ENCODE data around the gene UTP11.
"Not testable (repeated sequence)": the region's sequence is repeated elsewhere in the genome, so short reads cannot be mapped to it uniquely, and the experiment has no call there.

The UTP11 gene

GRCh38 chr1:38026592-38027200 lies 14.2 kb downstream of the UTP11 start:
- peak; percentile 48 for FAIRE-seq
- DNase-seq (ENCODE audit: insufficient read length, low spot score), result no peak

DNA sequence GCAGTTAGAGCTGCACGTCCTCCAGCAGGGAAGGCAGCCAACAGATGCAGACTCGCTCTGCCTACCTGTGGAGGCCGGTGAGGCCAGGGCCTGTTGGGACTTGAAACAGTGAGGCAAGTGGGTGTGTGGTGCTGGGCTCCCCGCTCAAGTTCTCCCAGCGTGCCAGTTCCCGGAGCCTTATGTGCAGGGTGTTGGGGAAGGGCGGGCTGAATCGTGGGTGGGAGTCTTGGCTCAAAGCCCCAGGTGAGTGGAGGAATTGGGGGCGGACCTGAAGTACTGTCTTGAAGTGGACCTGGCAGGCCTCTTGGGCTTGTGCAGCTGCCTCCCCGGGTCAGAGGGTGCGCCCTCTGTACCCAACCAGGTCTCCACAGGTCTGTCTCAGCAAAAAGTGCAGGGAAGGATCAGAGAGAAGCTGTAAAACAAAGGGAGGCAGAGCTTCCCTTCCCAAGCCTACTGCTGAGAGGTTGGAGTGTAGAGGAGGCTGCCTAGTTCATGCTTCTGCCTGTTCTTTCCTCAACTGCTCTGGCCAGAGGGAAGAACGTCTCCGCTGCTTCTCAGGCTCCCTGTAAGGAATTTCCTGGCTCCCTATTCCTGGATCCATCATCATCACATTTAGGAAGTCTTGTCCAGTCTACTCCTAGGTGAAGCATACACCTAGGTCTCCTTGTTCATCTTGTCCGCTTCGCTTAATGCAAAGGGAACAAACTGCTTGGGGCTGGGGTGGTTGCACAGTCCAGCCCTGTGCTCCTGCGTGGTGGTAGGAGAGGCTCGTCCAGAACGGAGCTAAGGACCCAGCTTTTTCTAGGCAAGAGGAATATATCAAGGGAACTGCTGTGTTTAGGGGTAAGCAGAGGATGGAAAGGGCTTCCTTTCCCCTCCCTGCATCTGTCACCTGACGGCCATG lies 14.9 kb downstream of the UTP11 start:
- FAIRE-seq (no peak), DNase-seq (ENCODE audit: insufficient read length, low spot score) (no peak)

GRCh38 chr1:38028105-38028591 lies 15.6 kb downstream of the UTP11 start:
- FAIRE-seq, result peak; percentile 97
- DNase-seq (ENCODE audit: insufficient read length, low spot score), result peak; percentile 68

DNA sequence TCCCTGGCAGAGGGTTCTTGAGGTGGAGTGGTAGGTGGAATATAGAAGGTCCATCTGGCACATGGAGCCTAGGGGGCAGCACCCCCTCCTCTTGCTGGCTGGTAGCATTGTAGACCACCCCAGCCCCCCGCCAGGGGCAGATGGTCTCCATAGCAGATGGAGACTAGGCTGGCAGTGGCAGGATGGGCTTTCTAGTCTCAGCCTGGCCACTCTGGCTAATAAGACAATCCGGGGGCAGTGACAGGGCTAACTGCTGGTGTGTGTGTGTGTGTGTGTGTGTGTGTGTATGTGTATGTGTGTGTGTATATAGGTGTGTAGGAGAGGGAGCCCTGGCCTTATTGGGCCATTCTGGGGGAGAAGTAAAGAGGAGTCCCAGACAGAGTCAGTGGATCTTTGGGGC lies 16.1 kb downstream of the UTP11 start:
- DNase-seq (ENCODE audit: insufficient read length, low spot score) (no peak), FAIRE-seq (peak; percentile 44)

DNA sequence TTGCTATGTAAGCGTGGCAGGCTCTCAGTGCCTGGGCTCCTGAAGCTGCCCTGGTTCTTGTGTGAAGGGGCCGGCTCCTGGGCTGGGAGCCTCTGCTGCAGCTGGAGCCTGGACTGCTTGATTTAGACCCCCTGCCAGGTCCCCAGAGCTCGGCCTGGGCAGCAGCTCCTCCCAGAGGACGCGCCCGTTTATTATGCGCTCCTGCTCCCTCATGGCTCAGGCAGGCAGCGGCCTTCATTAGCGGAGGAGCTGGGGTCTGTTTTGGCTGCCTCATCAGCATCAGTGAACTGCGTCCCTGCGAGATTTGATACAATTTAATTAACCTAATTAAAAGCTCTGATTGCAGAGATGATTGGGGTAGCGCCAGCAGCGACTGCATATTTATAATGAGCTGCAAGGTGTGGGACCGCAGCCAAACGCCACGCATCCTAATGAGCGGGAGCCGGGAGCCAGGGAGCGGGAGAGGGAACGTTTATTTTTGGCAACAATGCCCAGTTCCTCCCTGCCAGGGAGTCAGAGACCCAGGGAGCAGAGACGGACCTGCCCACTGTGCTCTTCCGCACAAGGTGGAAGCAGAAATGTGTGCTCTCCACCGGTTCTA lies 16.6 kb downstream of the UTP11 start:
- FAIRE-seq (no peak), DNase-seq (ENCODE audit: insufficient read length, low spot score) (no peak)

DNA sequence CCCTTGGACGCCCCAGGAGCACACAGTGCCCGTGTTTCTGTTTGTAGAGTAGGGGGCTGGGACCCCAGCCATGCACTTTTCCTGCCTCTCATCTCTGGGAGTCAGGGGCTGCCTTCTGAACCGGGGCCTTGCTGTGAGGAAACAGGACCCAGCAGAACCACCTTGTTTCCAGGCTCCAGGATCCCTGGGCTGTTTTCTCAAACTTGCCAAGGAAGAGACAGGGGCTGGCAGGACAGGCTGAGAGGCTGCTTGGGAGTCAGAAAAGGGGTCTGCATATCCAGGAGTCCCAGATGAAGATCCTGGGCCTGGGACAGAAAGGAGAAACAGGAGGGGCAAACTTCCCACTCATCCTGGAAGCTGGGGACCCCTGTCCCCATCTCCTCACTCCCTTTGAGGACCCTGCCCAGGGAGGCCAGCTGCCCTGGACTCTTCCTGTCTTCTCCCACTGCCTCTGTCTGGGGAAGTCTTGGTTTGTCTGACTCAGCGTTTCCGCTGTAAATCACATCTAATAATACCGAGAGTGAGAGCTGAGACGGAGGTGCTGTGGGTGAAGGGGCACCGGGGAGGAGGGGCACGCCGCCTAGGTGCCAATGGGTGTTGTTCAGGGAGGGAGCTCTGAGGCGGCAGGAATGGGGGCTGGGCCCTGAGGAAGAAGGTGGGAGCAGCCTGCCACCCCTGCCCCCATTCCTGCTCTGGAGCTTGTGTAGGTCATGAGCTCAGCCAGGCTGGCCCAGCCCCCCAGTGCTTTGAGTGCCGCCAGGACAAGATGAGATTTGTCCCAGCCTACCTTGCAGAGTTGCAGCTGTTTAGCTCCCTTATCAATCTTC lies 17.4 kb downstream of the UTP11 start:
- FAIRE-seq, result peak; percentile 99
- DNase-seq (ENCODE audit: insufficient read length, low spot score), result peak; percentile 64

DNA sequence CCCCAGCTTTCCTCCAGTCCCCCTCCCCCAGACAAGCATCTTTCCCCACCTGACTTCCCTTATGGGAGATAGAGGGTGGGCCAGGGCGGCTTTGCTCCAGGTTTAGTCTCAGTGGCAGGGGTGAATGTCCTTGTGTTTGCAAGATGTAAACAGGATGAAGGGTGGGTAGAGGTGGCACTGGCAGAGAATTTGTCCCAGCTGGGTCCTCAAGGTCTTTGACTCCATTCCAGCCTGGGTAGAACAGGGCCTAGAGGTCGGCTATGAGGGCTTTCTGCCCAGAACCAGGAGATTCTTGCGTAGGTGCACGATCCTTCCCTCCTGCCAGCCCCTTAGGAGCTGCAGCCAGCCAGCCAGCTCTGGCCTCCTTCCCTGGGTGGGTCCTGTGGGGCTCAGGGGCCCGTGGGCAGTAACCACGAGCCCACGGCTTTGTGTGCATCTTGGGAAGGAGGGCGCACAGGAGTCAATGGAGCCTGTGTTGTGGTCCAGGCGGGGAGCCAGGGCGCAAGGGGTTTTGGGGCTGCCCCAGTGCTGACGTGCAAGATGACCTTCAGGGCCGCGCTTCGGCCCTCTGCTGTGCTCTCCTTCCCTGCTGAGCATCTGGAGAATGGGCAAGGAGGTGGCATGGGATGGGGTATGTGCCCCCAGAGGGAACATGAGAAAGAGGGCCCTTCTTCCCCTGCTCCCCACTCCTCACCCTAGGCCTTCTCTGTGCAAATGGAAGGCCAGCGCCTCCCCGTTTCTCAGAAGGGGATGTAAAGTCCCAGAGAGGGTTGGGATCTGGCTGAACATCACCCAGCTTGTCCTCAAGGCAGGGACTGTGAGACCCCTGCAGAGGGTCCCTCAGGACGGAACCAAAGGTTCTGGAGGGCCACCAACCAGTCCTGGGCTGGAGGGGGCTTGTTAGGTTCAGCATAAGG lies 18.3 kb downstream of the UTP11 start:
- peak; percentile 40 for FAIRE-seq
- DNase-seq (ENCODE audit: insufficient read length, low spot score), result no peak

GRCh38 chr1:38031513-38031866 lies 19.0 kb downstream of the UTP11 start:
- FAIRE-seq, result no peak
- DNase-seq (ENCODE audit: insufficient read length, low spot score), result no peak

DNA sequence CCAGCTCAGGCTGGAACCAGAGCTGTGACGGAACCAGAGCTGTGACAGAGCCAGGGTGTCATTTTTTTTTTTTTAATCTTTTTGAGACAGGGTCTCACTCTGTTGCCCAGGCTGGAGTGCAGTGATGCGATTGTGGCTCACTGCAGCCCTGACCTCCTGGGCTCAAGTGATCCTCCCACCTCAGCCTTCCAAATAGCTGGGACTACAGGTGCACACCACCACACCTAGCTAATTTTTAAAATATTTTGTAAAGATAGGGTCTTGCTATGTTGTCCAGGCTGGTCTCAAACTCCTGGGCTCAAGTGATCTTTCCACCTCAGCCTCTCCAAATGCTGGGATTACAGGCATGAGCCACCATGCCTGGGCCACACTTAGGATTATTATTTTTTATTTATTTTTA lies 20.5 kb downstream of the UTP11 start:
- FAIRE-seq; DNase-seq (ENCODE audit: insufficient read length, low spot score): not testable (repeated sequence)

DNA sequence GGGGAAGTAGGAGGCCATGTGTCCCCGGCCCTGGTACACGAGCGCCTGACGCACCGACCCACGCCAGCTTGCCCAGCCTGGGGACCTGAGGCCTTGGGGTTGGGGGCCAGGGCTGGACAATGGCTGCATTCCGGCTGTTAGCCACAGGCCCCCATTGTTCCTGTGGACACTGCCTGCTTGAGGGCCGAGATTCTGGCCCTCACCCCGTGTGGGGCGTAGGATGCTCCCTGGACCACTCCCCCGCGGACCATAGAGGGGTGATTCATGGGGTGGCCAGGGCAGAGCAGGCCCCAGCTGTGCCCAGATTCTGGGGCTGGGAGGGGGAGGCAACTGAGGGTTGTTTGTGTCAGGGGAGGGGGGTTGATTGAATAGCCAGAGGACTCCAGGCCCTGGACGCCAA lies 22.3 kb downstream of the UTP11 start:
- DNase-seq (ENCODE audit: insufficient read length, low spot score) (no peak), FAIRE-seq (no peak)

DNA sequence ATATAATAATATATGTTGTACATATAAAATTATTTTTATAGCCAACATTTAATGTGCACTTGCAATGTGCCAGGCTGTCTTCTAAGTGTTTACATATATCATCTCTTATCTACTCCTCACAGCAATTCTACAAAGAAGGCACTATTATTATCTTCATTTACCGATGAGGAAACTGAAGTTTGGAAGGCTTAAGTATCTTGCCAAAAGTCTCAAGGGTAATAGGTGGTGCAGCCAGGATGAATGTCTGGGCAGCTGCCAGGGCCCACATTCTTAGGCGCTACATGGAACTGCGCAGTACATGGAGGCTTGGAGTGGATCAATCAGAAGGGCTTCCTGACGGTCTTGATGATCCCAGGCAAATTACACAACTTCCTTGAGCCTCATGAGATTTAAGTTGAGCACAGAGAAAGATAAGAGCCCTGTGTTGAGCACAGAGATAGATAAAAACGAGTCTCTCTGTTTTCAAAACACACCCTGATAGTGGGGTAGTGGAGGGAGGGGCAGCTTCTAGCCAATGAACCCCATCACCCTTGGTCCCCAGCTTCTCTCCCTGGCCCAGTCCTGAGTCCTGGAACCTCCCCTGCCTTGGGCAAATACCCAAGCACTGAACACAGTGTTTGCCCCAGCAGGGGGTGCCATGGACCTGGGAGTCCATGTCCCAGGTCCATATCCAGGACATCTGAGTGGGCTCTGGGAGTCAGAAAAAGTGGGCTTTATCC lies 24.8 kb downstream of the UTP11 start:
- FAIRE-seq, result no peak
- no peak for DNase-seq (ENCODE audit: insufficient read length, low spot score)

GRCh38 chr1:38038861-38039260 lies 26.3 kb downstream of the UTP11 start:
- DNase-seq (ENCODE audit: insufficient read length, low spot score) (no peak), FAIRE-seq (no peak)

- no peak for FAIRE-seq
- DNase-seq (ENCODE audit: insufficient read length, low spot score), result no peak
Observed at GRCh38 chr1:38039331-38040088, 27.0 kb downstream of the UTP11 start.

DNA sequence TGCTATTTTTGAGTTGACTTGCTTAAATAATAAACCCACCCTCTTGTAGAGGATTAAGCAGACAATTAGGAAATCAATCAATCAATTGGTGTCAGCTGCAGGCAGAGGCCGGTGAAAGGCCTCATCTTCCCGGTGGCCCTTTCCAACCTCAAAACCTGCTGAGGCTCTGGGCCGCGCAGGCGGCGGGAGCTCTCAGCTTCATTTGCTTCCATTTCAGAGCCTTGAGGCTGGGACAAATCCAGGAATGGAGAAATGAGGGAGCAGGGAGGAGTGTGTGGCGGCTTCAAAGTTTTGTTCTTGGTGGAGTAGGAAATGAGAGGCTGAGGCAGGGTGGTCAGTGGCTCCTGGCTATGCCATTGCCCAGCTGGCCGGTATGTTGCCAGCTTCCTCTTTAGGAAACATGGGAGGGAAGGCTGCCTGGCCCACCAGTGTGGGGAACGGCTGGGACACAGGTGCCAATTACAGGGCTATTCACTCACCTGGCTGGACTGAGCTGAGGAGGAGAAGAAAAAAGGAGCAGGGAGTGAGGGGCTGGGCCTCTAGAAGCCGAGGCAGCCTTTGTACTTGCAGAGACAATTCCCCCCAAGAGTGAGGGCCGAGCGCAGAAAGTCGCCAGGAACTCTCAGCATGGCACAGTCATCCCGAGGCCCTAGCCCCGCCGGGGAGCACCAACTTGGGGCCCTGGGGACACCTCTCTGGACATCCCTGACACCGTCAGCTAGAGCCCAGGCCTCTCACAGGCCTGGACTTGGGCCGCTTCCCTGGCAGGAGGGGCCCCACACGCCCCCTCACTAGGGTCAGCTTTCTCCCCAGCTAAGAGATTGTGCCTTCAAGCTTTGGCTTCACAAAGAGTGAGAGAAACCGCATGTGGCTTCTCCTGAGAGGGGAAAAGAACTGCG lies 29.7 kb downstream of the UTP11 start:
- FAIRE-seq (no peak), DNase-seq (ENCODE audit: insufficient read length, low spot score) (no peak)

DNA sequence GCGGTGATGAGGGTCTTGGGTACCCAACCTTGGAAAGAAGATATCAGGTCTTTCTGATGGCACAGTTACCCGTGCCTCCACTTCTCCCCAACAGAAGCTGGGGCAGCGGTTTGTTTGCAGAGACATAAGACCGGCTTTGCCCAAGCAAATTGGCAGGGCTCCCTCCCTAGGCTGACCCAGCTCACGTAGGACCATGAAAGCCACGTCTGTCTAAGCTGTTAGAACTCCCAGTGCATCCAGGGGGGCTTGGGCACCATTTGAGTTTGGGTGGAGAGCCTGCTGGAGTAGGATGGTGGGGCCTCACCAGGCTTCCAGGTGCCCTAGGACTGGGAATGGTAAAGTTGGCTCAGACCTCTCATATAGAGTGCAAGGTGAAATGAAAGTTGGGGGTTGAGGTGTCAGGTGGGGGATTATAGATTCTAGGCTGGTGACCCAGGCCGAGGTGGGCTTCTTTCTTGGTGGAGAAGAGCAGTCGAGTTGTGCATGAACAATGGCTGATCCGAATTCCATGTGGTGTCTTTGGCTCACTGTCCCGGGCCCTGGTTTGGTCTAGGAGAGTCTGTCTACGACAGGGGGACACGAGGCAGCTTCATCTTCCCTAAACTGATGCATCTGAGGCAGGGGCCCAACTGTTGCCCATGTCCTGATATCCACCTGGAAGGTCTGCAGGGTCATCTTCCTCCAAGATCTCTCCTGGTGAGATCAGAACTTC lies 30.7 kb downstream of the UTP11 start:
- no peak for DNase-seq (ENCODE audit: insufficient read length, low spot score)
- no peak for FAIRE-seq

GRCh38 chr1:38044221-38045215 lies 32.0 kb downstream of the UTP11 start:
- FAIRE-seq (no peak), DNase-seq (ENCODE audit: insufficient read length, low spot score) (no peak)
